ENCODE measurements around the gene VWA3A. TPM values are rescaled to one million over a fixed set of nuclear protein-coding genes. Genes with fewer than 3 reads are reported as not detected.
A peak's percentile ranks its signal among the peaks of the same experiment; 100 is the strongest.

VWA3A gene
- total and polyA plus RNA-seq, 2 experiments from 2014 or later: 0.45 TPM; not detected in 1

GRCh38 chr16:22161401-22161800, 69.1 kb downstream of the VWA3A start:
- Mint-ChIP-seq H3K4me1 (no peaks in the 10 kb centered on the region), H3K27ac (no peak overlapping the region), H3K36me3 (ENCODE audit: low read depth) (no peaks in the 10 kb centered on the region), H3K27me3 (ENCODE audit: insufficient read depth, low read depth, poor library complexity) (peaks cover 9% of the 10 kb centered on the region), H3K9me3 (no peaks in the 10 kb centered on the region), H3K4me3 (peak overlapping the region; percentile 5; the same call in 1 of the 3 replicates)
- Histone ChIP-seq H3K4me3 (no peak overlapping the region), H3K4me1 (ENCODE audit: insufficient read depth) (no peaks in the 10 kb centered on the region; the same call in none of the 2 replicates), H3F3A (replicated peaks; ENCODE audit: low read depth) (0 out of 2 replicates have a peak, but pooled peaks cover 6% of the 10 kb centered on the region), H4K20me1 (replicated peaks; ENCODE audit: insufficient read depth) (no peaks in the 10 kb centered on the region), H3K27ac (ENCODE audit: low read depth) (no peak overlapping the region), H2AFZ (no peak overlapping the region), H3K9me2 (ENCODE audit: insufficient read depth) (peaks cover 8% of the 10 kb centered on the region; the same call in 1 of the 2 replicates), H3K27me3 (ENCODE audit: insufficient read depth) (peaks cover 26% of the 10 kb centered on the region), H3K36me3 (ENCODE audit: insufficient read depth) (no peaks in the 10 kb centered on the region), H3K4me2 (no peak overlapping the region), H3K79me2 (replicated peaks; ENCODE audit: insufficient read depth) (no peaks in the 10 kb centered on the region)
- TF ChIP-seq ZNF114 (CRISPR knock-in tag; IDR thresholded peaks at IDR 0.05) (no peak), ZNF331 (CRISPR knock-in tag; IDR thresholded peaks at IDR 0.05; ENCODE audit: low read depth) (no peak), STAT1 (IDR thresholded peaks at IDR 0.05; ENCODE audit: unreplicated experiment) (no peak), REST (IDR thresholded peaks at IDR 0.05; ENCODE audit: unreplicated experiment) (no peak), ETS1 (IDR thresholded peaks at IDR 0.05) (no peak), CREB1 (CRISPR knock-in tag; IDR thresholded peaks at IDR 0.05; ENCODE audit: low read depth) (no peak), ZNF462 (CRISPR knock-in tag; IDR thresholded peaks at IDR 0.05) (no peak), NANOG (IDR thresholded peaks at IDR 0.05; ENCODE audit: borderline replicate concordance) (no peak)
- ATAC-seq (no peak), DNase-seq (ENCODE audit: low spot score) (no peak)
